Neuronal stem cell (in vitro differentiated cells): ENCODE results near the gene SLC50A1.
A peak's percentile ranks its signal among the peaks of the same experiment; 100 is the strongest.
"Not testable (repeated sequence)": the region's sequence is repeated elsewhere in the genome, so short reads cannot be mapped to it uniquely, and the experiment has no call there.

Experiments
- DNase-seq: peaks from one replicate; pipeline ENCODE4 v3.0.0-alpha.2; 2013; ENCODE audit warnings: low spot score
- H2AFZ ChIP-seq: one replicate; pipeline ENCODE4 v1.6.1; 2013; ENCODE audit warnings: mild to moderate bottlenecking, low read length, inconsistent platforms
- H2AK5ac ChIP-seq: 2 replicates; pipeline ENCODE4 v1.6.1; 2013; ENCODE audit warnings: low read depth, mild to moderate bottlenecking, inconsistent platforms, low read length, moderate library complexity, mixed read lengths
- H2BK120ac ChIP-seq: 2 replicates; pipeline ENCODE4 v1.6.1; 2013; ENCODE audit warnings: low read depth, mild to moderate bottlenecking, inconsistent platforms, low read length, moderate library complexity, mixed read lengths
- H2BK12ac ChIP-seq: one replicate; pipeline ENCODE4 v1.6.1; 2013; ENCODE audit warnings: low read length, inconsistent platforms
- H2BK15ac ChIP-seq: 2 replicates; pipeline ENCODE4 v1.6.1; 2013; ENCODE audit warnings: mild to moderate bottlenecking, low read length, inconsistent platforms, mixed read lengths
- H2BK5ac ChIP-seq: one replicate; pipeline ENCODE4 v1.6.1; 2013; ENCODE audit warnings: inconsistent platforms, mild to moderate bottlenecking, low read length, moderate library complexity
- H3K14ac ChIP-seq: one replicate; pipeline ENCODE4 v1.6.1; 2013; ENCODE audit warnings: low read length, inconsistent platforms
- H3K18ac ChIP-seq: 2 replicates; pipeline ENCODE4 v1.6.1; 2013; ENCODE audit warnings: low read length, inconsistent platforms
- H3K23ac ChIP-seq: 2 replicates; pipeline ENCODE4 v1.6.1; 2013; ENCODE audit warnings: low read depth, mild to moderate bottlenecking, mixed read lengths, low read length, inconsistent platforms; ENCODE audit not compliant: poor library complexity
- H3K27ac ChIP-seq: replicated peaks from 3 replicates; pipeline ENCODE4 v1.5.1; 2013; ENCODE audit warnings: low read length, inconsistent platforms
- H3K27me3 ChIP-seq, 3 experiments: 2 replicates each; pipeline ENCODE4 v1.6.1; 2013; ENCODE audit warnings: low read length in 3 of 3, mild to moderate bottlenecking in 2 of 3, inconsistent platforms in 1 of 3, low read depth in 1 of 3, mixed read lengths in 1 of 3, moderate library complexity in 1 of 3; ENCODE audit not compliant: control insufficient read depth in 3 of 3, insufficient read depth in 3 of 3
- H3K36me3 ChIP-seq, 2 donors: replicated peaks in 1 of 2; 2 replicates each; pipeline ENCODE4 v1.6.1; 2013; ENCODE audit warnings: low read length in 2 of 2; ENCODE audit not compliant: control insufficient read depth in 2 of 2, insufficient read depth in 2 of 2
- H3K4ac ChIP-seq: 2 replicates; pipeline ENCODE4 v1.6.1; 2013; ENCODE audit warnings: inconsistent platforms, mild to moderate bottlenecking, low read length, moderate library complexity
- H3K4me1 ChIP-seq, 2 donors: 1 replicate in 1 of 2; 2 replicates in 1 of 2; pipeline ENCODE4 v1.6.1; 2013; ENCODE audit warnings: low read length in 2 of 2, low read depth in 1 of 2; ENCODE audit not compliant: control insufficient read depth in 2 of 2, insufficient read depth in 1 of 2
- H3K4me2 ChIP-seq: one replicate; pipeline ENCODE4 v1.6.1; 2013; ENCODE audit warnings: mild to moderate bottlenecking, low read length, inconsistent platforms; ENCODE audit not compliant: insufficient read depth, poor library complexity, severe bottlenecking
- H3K4me3 ChIP-seq, 2 donors: 2 replicates each; pipeline ENCODE4 v1.5.1; 2013; ENCODE audit warnings: low read length in 2 of 2, mild to moderate bottlenecking in 2 of 2, inconsistent platforms in 1 of 2, moderate library complexity in 1 of 2
- H3K79me1 ChIP-seq: one replicate; pipeline ENCODE4 v1.6.1; 2013; ENCODE audit warnings: low read depth, mild to moderate bottlenecking, inconsistent platforms, low read length, moderate library complexity
- H3K9ac ChIP-seq: one replicate; pipeline ENCODE4 v1.6.1; 2013; ENCODE audit warnings: mild to moderate bottlenecking, low read depth, low read length, inconsistent platforms; ENCODE audit not compliant: poor library complexity
- H3K9me3 ChIP-seq, 2 donors: replicated peaks in 1 of 2; 2 replicates each; pipeline versions ENCODE3 to v1.6.1; 2013; ENCODE audit warnings: low read length in 2 of 2, mild to moderate bottlenecking in 2 of 2, inconsistent platforms in 1 of 2, low read depth in 1 of 2, mixed read lengths in 1 of 2, moderate library complexity in 1 of 2; ENCODE audit not compliant: control insufficient read depth in 2 of 2, insufficient read depth in 1 of 2
- H4K8ac ChIP-seq: one replicate; pipeline ENCODE4 v1.6.1; 2013; ENCODE audit warnings: low read depth, mild to moderate bottlenecking, inconsistent platforms, low read length, moderate library complexity
- H4K91ac ChIP-seq: one replicate; pipeline ENCODE4 v1.6.1; 2013; ENCODE audit warnings: low read length, low read depth, mild to moderate bottlenecking, inconsistent platforms; ENCODE audit not compliant: poor library complexity
- WGBS, 2 donors: extraction: QIAGEN DNeasy Blood & Tissue Kit; methylation state at CpG; one replicate each; pipeline ENCODE4 v1.1.7; 2013; ENCODE audit warnings: missing lambda C conversion rate in 2 of 2, mixed read lengths in 1 of 2; ENCODE audit not compliant: insufficient read length in 2 of 2, insufficient replicate concordance in 1 of 2; ENCODE audit errors: extremely low coverage in 2 of 2; 5-methylcytosine and 5-hydroxymethylcytosine counted together

The SLC50A1 gene

GRCh38 chr1:155163785-155164184 is 28.1 kb downstream of the SLC50A1 start:
- not testable (repeated sequence) for H3K4me2 ChIP-seq, H3K18ac ChIP-seq, H2BK12ac ChIP-seq, DNase-seq, H3K9ac ChIP-seq, H4K91ac ChIP-seq, H3K27ac ChIP-seq, H3K9me3 ChIP-seq, H2BK5ac ChIP-seq, H2BK120ac ChIP-seq, H2BK15ac ChIP-seq, H3K27me3 ChIP-seq, H3K4me3 ChIP-seq, H3K36me3 ChIP-seq, H4K8ac ChIP-seq, H2AK5ac ChIP-seq, H3K14ac ChIP-seq, H3K4ac ChIP-seq, H2AFZ ChIP-seq, H3K23ac ChIP-seq, H3K79me1 ChIP-seq
- no CpG with 5 or more reads among the region's 4 CpGs for WGBS, 2 donors
- H3K4me1 ChIP-seq, result peaks cover 14 to 17% of the 10 kb centered on the region in 2 donors

GRCh38 chr1:155164625-155165024 is 29.0 kb downstream of the SLC50A1 start:
- H3K4me2 ChIP-seq, H3K23ac ChIP-seq, H3K4me3 ChIP-seq, H2BK12ac ChIP-seq, H2AFZ ChIP-seq, H2BK15ac ChIP-seq, H4K91ac ChIP-seq, H3K9me3 ChIP-seq, DNase-seq, H3K18ac ChIP-seq, H3K9ac ChIP-seq, H3K27me3 ChIP-seq, H2BK120ac ChIP-seq, H3K27ac ChIP-seq, H3K4ac ChIP-seq, H4K8ac ChIP-seq, H2BK5ac ChIP-seq, H2AK5ac ChIP-seq, H3K79me1 ChIP-seq, H3K14ac ChIP-seq: not testable (repeated sequence)
- no CpG with 5 or more reads among the region's 11 CpGs for WGBS, 2 donors
- Histone ChIP-seq H3K4me1 (peaks cover 14 to 17% of the 10 kb centered on the region in 2 donors), H3K36me3 (peaks cover 4 to 12% of the 10 kb centered on the region in 2 donors)

- Histone ChIP-seq H3K23ac (no peak overlapping the region), H3K9me3 (no peaks in the 10 kb centered on the region), H2BK5ac (peak overlapping the region; percentile 58), H3K14ac (no peak overlapping the region), H2BK120ac (no peak overlapping the region), H2AFZ (peak overlapping the region; percentile 87), H3K27me3 (peaks cover 0 to 5% (median 0%) of the 10 kb centered on the region in 3 experiments), H3K4me2 (peak overlapping the region; percentile 46), H3K4me3 (no peak overlapping the region), H3K9ac (no peak overlapping the region), H4K91ac (no peak overlapping the region), H2BK12ac (no peak overlapping the region), H3K27ac (peak overlapping the region; percentile 88), H3K4ac (no peak overlapping the region), H3K36me3 (peaks cover 8 to 26% of the 10 kb centered on the region in 2 donors), H4K8ac (no peak overlapping the region), H2BK15ac (no peak overlapping the region), H3K4me1 (peaks cover 14 to 17% of the 10 kb centered on the region in 2 donors), H3K79me1 (no peaks in the 10 kb centered on the region), H2AK5ac (no peak overlapping the region), H3K18ac (peak overlapping the region; percentile 55)
- WGBS, 2 donors, result no CpG with 5 or more reads among the region's 8 CpGs
- DNase-seq, result no peak
These were observed 30.4 kb downstream of the SLC50A1 start for GRCh38 chr1:155166051-155166470.

DNA sequence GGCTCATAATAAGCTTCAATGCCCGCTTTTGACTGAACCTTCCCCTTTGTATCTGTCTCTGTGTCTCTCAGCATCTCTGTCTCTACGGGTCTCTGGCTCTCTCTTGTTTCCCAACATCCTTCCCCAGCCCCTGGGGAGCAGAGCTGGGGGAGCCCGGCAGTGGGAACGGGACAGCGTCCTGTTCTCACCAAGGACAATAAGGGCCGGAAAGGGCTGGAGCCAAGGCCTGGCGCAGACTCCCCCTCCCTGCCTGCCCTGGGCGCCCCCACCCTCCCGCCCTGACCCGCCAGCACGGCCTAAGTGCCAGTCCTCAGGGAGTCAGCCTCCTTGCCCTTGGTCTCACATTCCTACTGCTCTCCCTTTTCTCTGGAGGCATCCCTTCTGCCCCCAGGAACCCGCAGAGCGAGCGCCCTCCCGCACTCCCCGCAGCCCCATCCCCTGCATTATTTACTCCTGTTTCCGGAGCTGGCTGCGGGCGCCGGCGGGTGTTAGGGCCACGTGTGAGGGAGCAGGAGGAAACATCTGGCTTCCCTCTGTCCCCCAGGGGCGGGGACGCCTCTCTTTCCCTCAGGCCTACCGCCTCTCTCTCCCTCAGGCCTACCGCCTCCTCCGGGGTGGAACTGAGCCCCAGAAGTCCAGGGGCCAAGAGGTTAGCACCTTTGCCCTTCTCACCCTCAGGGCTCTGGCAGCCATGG is 31.0 kb downstream of the SLC50A1 start:
- no peak overlapping the region for H3K14ac ChIP-seq
- no peak overlapping the region for H4K91ac ChIP-seq
- peak overlapping the region; percentile 47 for H3K4me2 ChIP-seq
- peak overlapping the region; percentile 16 for H2AK5ac ChIP-seq
- peak overlapping the region in 1 of 2 donors; percentile 25 for H3K4me3 ChIP-seq
- no peaks in the 10 kb centered on the region for H3K79me1 ChIP-seq
- H2BK12ac ChIP-seq, result no peak overlapping the region
- H3K27me3 ChIP-seq, result peaks cover 0 to 5% (median 0%) of the 10 kb centered on the region in 3 experiments
- WGBS, 2 donors, result no CpG with 5 or more reads among the region's 27 CpGs
- peak overlapping the region; percentile 58 for H2BK5ac ChIP-seq
- H3K36me3 ChIP-seq, result peaks cover 10 to 30% of the 10 kb centered on the region in 2 donors
- no peak overlapping the region for H4K8ac ChIP-seq
- H2BK120ac ChIP-seq, result no peak overlapping the region
- no peak overlapping the region for H3K4ac ChIP-seq
- no peak overlapping the region for H3K23ac ChIP-seq
- DNase-seq, result peak; percentile 62
- peak overlapping the region; percentile 81 for H3K18ac ChIP-seq
- peak overlapping the region; percentile 88 for H3K27ac ChIP-seq
- peak overlapping the region; percentile 87 for H2AFZ ChIP-seq
- peak overlapping the region; percentile 50 for H3K9ac ChIP-seq
- no peak overlapping the region for H2BK15ac ChIP-seq
- H3K9me3 ChIP-seq, result no peaks in the 10 kb centered on the region
- H3K4me1 ChIP-seq, result peaks cover 14 to 17% of the 10 kb centered on the region in 2 donors
